IPS-NIHi11 (cell line): Measurements from ENCODE around the gene SPEF1.
A peak's percentile ranks its signal among the peaks of the same experiment; 100 is the strongest.
"Not testable (repeated sequence)": the region's sequence is repeated elsewhere in the genome, so short reads cannot be mapped to it uniquely, and the experiment has no call there.

Experiments
- DNase-seq: peaks from one replicate; pipeline ENCODE4 v3.0.0; 2012; ENCODE audit warnings: mixed read lengths, low spot score

Gene SPEF1

GRCh38 chr20:3808544-3808943 is 27.3 kb upstream of the SPEF1 start:
- no peak for DNase-seq

DNA sequence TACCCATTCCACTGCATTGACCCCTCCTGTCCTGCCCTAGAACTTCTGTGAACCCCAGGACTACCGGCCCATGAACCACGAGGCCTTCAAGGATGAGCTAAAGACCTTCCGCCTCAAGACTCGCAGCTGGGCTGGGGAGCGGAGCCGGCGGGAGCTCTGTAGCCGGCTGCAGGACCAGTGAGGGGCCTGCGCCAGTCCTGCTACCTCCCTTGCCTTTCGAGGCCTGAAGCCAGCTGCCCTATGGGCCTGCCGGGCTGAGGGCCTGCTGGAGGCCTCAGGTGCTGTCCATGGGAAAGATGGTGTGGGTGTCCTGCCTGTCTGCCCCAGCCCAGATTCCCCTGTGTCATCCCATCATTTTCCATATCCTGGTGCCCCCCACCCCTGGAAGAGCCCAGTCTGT is 23.5 kb upstream of the SPEF1 start:
- no peak for DNase-seq

DNA sequence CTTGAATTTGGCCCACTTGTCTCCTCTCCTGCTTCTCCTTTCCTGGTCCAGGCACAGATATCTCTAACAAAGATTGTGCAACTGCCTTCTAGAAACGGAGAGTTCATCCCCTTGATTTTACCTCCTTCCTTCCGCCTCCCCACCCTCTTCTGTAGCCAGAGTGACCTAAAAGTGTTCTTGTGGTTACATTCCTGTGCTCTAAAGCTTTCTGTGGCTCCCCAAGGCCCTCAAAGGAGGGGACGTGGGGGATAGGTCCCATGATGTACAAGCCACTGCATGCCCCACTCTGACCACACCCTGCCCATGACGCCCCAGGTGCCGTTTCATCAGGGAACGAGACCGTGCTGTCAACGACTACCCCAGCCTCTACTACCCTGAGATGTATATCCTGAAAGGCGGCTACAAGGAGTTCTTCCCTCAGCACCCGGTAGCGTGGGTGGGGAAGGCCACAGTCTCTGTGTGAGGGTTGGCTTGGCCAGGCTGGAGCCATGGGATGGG is 23.1 kb upstream of the SPEF1 start:
- no peak for DNase-seq

- no peak for DNase-seq
Measured at GRCh38 chr20:3803854-3804253, 22.6 kb upstream of the SPEF1 start.

DNA sequence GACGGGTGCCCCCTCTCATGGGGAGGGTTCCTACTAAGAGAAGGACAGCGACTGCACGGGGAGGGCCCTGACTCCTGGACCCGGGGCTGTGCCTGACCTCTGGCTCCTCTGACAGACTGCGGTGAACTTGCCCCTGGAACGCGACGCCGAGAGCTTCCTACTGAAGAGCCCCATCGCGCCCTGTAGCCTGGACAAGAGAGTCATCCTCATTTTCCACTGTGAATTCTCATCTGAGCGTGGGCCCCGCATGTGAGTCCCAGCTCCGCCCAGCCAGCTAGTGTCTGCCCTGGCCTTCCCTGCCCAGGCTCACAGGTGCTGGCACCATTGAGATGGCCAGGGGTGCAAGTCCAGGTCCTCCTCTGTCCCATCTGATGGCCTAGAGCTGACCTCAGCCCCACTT is 22.0 kb upstream of the SPEF1 start:
- DNase-seq, result no peak

- DNase-seq, result no peak
Measured at GRCh38 chr20:3802524-3803239, 21.4 kb upstream of the SPEF1 start.

- no peak for DNase-seq
Measured at GRCh38 chr20:3801846-3802245, 20.6 kb upstream of the SPEF1 start.

GRCh38 chr20:3801299-3801698 is 20.1 kb upstream of the SPEF1 start:
- no peak for DNase-seq

GRCh38 chr20:3800878-3801260 is 19.6 kb upstream of the SPEF1 start:
- no peak for DNase-seq

DNA sequence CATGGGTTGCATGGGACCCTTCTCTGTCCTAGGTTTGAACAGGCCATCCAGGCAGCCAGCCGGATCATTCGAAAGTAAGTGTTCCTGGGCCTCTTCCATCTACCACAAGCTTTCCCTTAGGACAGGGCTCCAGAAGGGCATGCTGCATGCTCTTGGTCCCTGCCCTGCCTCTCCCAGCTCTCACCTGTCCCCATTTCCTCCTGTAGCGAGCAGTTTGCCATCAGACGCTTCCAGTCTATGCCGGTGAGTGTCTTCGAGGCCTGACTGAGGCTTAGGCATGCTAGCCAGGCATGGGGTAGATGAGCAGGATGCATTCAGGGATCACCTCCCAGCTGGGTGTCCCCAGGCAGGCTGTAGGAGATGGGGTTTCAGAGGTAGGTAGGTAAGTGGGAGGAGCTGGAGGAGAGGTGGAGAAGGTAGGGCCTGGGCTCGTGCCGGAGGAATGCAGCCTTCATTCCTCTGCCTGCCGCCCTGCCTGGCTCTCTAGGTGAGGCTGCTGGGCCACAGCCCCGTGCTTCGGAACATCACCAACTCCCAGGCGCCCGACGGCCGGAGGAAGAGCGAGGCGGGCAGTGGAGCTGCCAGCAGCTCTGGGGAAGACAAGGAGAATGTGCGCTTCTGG is 19.1 kb upstream of the SPEF1 start:
- DNase-seq, result peak; percentile 55

GRCh38 chr20:3798908-3799248 is 17.6 kb upstream of the SPEF1 start:
- no peak for DNase-seq

DNA sequence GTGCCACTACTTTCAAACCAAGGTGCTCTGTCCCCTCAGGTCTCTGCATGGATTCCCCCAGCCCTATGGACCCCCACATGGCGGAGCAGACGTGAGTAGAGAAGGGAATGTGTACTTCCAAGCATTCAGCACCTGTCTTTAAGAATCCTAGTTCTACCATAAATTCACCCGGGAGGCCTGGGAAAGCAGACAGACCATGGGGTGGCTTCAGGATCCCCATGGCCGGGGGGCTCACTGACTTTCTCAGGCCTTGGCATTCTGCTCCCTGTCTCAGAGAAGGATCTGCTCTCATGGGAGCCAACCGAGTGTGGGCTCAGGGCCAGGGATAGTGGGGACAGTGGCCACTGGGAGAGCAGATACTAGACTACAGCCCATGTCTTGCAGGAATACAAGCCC is 17.1 kb upstream of the SPEF1 start:
- no peak for DNase-seq

- no peak for DNase-seq
Measured at GRCh38 chr20:3797592-3798372, 16.5 kb upstream of the SPEF1 start.

DNA sequence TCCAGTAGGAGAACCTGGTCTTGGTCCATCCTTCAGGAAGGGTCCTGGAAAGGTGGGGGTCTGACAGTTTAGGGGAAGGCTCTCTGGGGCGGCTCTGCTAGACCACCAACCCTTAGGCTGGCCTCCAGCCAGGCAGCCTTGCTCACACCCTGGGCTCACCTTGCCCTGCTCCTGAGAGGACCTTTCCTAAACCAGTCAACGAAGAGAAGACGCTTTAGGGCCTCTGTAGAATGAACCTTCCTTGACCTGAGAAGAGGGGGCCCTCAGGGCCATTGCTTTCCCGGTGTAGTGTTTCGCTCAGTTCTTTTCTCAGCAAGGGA is 15.9 kb upstream of the SPEF1 start:
- no peak for DNase-seq

DNA sequence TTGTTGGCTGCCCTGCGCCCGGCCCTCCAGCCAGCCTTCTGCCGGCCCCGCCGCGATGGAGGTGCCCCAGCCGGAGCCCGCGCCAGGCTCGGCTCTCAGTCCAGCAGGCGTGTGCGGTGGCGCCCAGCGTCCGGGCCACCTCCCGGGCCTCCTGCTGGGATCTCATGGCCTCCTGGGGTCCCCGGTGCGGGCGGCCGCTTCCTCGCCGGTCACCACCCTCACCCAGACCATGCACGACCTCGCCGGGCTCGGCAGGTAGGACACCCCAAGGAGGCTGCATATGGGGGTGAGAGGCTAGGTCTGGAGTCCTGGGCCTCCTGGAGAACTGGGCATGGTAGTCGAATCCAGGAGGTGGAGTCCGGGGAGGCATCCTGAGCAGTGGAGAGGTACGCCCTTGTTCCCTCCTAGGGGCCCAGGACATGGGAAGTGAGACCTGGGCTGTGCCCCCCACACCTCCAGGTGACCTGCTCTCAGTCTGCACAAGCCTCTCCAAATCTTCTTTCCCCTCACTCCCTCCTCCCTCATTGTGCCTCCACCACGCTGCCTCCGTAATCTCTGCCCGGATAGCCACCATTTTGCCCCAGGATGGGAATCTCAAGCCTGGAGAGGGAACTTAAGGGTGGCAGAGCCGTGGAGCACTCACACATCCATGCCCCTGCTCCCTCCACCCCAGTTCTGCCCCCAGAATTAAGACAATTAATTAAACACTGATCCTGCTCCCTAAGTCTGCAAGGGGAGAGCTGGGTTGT is 15.4 kb upstream of the SPEF1 start:
- DNase-seq, result no peak

DNA sequence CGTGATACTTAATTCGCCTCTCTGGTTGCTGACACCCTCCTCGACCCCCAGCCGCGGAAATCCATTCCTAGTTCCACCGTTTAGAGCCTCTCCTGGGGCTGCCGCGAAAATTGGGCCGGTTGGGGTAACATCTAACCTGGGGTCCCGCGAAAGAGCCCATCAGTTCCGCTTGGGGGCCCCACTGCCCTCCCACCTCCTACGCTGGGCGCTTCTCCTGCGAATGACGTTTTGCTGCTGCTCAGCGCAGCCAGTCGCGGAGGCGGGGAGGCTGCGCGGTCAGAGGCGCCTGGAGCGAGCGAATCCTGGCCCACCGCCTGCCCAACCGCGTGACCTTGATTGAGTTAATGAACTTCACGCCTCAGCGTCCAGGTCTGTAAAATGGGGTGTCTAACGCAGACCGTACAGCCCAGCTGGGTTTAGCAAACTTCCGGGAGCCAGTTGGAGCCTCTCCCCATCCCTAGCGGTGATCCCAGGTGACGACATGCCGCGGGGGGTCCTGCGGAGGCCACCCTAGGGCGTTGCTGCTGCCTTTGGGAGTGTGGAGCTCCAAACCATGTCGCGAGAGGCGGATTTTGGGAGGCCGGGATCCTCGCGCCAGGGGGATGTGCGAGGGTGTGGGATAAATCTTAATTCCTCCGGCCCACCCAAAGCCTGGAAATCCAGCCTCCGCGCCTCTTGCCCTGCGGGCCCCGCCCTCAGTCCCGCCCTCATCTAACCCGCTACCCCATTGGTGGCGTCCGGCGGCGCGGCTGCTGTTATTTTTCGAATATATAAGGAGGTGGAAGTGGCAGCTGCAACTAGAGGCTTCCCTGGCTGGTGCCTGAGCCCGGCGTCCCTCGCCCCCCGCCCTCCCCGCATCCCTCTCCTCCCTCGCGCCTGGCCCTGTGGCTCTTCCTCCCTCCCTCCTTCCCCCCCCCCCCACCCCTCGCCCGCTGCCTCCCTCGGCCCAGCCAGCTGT is 14.5 kb upstream of the SPEF1 start, which contains the start of gene CDC25B:
CDC25B (plus strand) TSS at position 800 of the 958 bp plus-strand sequence. CDS start 222 bp downstream, outside the sequence.
- peak; percentile 87 for DNase-seq

DNA sequence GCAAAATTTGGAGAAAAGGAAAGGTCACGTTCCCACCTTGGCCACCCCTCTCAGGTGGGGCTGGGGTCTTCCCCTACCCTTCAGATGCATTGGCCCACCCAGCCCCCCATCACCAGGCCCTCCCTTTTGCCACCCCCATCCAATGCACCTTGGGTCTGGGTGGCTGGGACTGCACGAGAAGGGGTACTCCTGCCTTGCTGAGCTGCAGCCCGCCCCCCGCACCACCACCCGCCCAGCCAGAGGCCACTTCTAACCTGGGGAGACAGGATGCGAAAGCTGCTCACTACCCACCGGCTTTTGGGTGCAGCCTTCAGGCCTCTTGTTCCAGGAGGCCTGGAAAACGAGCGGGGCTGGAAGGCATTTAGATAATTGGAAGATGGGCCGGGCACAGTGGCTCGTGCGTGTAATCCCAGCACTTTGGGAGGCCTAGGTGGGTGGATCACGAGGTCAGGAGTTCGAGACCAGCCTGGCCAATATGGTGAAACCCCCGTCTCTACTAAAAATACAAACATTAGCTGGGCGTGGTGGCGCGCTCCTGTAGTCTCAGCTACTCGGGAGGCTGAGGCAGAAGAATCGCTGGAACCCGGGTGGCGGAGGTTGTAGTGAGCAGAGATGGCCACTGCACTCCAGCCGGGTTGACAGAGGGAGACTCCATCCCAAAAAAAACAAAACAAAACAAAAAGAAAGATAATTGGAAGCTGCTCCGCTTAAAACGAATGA is 13.6 kb upstream of the SPEF1 start:
- no peak for DNase-seq

DNA sequence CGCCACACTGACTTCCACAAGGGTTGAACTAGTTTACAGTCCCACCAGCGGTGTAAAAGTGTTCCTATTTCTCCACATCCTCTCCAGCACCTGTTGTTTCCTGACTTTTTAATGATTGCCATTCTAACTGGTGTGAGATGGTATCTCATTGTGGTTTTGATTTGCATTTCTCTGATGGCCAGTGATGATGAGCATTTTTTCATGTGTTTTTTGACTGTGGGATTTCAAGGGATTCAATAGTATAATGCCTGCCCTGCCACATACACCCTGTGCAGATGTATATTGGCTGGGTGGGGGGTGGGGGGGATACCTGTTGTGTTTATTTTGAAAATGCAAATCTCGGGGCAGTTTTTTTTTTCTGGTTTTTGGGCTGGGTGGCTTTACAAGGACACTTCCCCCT is 12.9 kb upstream of the SPEF1 start:
- DNase-seq, result not testable (repeated sequence)

- not testable (repeated sequence) for DNase-seq
Measured at GRCh38 chr20:3789201-3789600, 8.0 kb upstream of the SPEF1 start.

DNA sequence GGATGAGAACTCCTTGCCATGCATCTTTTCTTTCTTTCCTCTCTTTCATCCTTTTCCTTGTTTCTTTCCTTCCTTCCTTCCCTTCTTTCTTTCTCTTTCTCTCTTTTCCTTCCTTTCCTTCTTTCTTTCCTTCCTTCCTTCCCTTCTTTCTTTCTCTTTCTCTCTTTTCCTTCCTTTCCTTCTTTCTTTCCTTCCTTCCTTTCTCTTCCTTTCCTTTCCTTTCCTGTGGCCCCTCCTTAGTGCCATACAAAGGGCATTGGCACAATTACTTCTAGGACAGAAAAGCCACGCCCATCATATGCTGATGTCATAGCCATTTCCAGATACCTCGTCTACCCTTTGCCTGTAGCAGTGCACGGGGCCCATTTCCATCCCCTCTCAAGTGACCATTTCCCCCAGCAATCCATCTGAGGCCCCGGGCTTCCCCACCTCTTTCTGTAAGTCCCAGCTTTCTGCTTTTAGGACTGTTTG is 7.5 kb upstream of the SPEF1 start:
- DNase-seq, result no peak
